Activated T-cell treated with anti-CD3 and anti-CD28 coated beads for 1 hour (primary cell): ENCODE measurements around the gene NKX6-2.
"Not testable (repeated sequence)": the region's sequence is repeated elsewhere in the genome, so short reads cannot be mapped to it uniquely, and the experiment has no call there.

ENCODE experiments used
- DNase-seq: peaks from one replicate; pipeline ENCODE4 v3.0.0-alpha.2; 2020; ENCODE audit warnings: low read depth

The NKX6-2 gene

GRCh38 chr10:132812520-132812919 is 26.6 kb upstream of the NKX6-2 start:
- DNase-seq: no peak

GRCh38 chr10:132811891-132812481 is 26.0 kb upstream of the NKX6-2 start:
- no peak for DNase-seq

- DNase-seq: no peak
Measured at GRCh38 chr10:132810807-132811700, 25.1 kb upstream of the NKX6-2 start.

GRCh38 chr10:132810141-132810806 is 24.3 kb upstream of the NKX6-2 start:
- no peak for DNase-seq

GRCh38 chr10:132809232-132810140 is 23.5 kb upstream of the NKX6-2 start:
- DNase-seq: no peak

- no peak for DNase-seq
Measured at GRCh38 chr10:132808383-132809231, 22.7 kb upstream of the NKX6-2 start.

GRCh38 chr10:132807621-132808049 is 21.7 kb upstream of the NKX6-2 start:
- DNase-seq: no peak

GRCh38 chr10:132806561-132807003 is 20.6 kb upstream of the NKX6-2 start:
- no peak for DNase-seq

GRCh38 chr10:132806110-132806509 is 20.2 kb upstream of the NKX6-2 start:
- no peak for DNase-seq

- no peak for DNase-seq
Measured at GRCh38 chr10:132805599-132805998, 19.7 kb upstream of the NKX6-2 start.

GRCh38 chr10:132804785-132805426 is 19.0 kb upstream of the NKX6-2 start:
- DNase-seq: no peak

- no peak for DNase-seq
Measured at GRCh38 chr10:132804287-132804686, 18.3 kb upstream of the NKX6-2 start.

- no peak for DNase-seq
Measured at GRCh38 chr10:132803416-132804210, 17.7 kb upstream of the NKX6-2 start.

- no peak for DNase-seq
Measured at GRCh38 chr10:132802694-132803320, 16.9 kb upstream of the NKX6-2 start.

- no peak for DNase-seq
Measured at GRCh38 chr10:132802048-132802447, 16.1 kb upstream of the NKX6-2 start.

GRCh38 chr10:132799865-132800264 is 13.9 kb upstream of the NKX6-2 start:
- DNase-seq: no peak

- DNase-seq: no peak
Measured at GRCh38 chr10:132798876-132799275, 12.9 kb upstream of the NKX6-2 start.

- no peak for DNase-seq
Measured at GRCh38 chr10:132798403-132798802, 12.5 kb upstream of the NKX6-2 start.

GRCh38 chr10:132797986-132798385 is 12.0 kb upstream of the NKX6-2 start:
- not testable (repeated sequence) for DNase-seq
